A549 treated with AZD9567 at 1 μM for 4 hours (cell line): ENCODE results near the gene OTOP2. TPM values are rescaled to one million over a fixed set of nuclear protein-coding genes. Genes with fewer than 3 reads are reported as not detected.

Experiments
- total RNA-seq: library from RNA; stranded (reverse); fragments of 200-300 nt; extraction: Qiagen RNA extraction; gene quantifications from 5 replicates; pipeline ENCODE4 v1.2.3, GENCODE V29; 2022; ENCODE audit not compliant: insufficient read depth

OTOP2 gene, protein sequence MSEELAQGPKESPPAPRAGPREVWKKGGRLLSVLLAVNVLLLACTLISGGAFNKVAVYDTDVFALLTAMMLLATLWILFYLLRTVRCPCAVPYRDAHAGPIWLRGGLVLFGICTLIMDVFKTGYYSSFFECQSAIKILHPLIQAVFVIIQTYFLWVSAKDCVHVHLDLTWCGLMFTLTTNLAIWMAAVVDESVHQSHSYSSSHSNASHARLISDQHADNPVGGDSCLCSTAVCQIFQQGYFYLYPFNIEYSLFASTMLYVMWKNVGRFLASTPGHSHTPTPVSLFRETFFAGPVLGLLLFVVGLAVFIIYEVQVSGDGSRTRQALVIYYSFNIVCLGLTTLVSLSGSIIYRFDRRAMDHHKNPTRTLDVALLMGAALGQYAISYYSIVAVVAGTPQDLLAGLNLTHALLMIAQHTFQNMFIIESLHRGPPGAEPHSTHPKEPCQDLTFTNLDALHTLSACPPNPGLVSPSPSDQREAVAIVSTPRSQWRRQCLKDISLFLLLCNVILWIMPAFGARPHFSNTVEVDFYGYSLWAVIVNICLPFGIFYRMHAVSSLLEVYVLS
- 0.03 to 0.08 TPM (median 0.06 TPM) in 4 of 5 replicates, not detected in the other for total RNA-seq

DNA sequence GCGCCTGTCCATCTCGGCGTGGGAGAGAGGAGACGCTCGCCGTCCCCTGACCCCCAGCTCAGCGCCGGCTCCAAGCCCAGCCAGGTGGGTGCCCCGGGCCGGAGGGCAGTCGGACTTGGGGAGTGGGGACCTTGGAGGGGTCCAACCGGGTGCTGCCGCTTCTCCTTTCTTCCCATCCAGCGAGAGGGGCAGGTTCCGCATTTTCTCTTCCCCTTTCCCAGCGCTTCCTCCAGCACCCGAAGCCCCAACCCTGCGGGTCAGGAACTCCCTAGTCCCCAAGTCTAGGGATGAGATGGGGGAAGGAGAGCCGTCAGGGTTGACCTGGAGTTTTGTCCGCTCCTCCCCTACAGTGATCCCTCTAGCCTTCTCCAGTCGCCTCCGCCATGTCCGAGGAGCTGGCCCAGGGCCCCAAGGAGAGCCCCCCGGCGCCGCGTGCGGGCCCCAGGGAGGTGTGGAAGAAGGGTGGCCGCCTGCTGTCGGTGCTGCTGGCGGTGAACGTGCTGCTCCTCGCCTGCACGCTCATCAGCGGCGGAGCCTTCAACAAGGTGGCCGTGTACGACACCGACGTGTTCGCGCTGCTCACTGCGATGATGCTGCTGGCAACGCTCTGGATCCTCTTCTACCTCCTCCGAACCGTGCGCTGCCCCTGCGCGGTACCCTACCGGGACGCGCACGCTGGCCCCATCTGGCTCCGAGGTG is at the start of gene OTOP2:
Gene OTOP2, plus strand, starts transcription at position 24 of the 699 bp plus-strand sequence. Its CDS starts 360 bp downstream, at position 384.

DNA sequence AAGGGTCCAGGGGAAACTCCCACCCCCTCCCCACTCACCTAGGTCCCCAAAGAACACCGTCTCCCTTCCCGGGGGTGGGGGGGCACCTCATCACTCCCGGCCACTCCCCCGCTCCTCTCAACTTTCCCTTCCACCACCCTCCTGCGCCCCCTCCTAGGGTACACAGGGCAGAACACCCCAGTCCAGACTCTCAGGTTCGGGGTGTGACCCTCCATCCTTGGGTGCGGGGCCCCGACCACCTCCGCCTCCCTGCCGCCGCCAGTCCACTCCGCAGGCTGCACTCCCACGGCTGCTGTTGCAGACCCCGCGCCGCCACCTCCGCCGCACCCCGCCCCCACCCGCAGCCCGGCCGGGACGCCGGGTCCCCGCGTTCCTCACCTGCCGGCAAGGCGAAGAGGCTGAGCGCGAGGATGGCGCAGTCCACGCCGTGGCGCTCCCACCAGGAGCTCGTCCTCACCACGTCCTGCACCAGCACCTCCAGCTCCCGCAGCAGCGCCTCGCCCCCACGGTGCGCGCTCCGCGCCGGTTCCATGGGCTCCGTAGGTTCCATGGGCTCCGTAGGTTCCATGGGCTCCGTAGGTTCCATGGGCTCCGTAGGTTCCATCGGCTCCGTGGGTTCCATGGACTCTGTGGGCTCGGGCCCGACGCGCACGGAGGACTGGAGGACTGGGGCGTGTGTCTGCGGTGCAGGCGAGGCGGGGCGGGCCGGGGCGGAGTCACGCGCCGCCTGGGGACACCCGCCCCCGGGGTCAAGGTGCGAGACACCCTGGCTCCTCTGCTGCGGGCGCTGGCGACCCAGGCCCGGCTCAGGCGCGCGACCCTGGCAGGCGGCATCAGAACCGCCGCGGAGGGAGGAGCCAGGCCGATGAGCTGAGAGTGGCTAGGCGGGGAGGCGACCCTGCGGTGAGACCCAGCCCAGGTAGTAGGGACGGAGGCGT is 30.8 kb upstream of the OTOP2 start, which contains the start of gene FADS6:
Gene FADS6, minus strand, starts transcription at position 660 of the 938 bp plus-strand sequence. Its CDS starts 38 bp downstream, at position 622.

DNA sequence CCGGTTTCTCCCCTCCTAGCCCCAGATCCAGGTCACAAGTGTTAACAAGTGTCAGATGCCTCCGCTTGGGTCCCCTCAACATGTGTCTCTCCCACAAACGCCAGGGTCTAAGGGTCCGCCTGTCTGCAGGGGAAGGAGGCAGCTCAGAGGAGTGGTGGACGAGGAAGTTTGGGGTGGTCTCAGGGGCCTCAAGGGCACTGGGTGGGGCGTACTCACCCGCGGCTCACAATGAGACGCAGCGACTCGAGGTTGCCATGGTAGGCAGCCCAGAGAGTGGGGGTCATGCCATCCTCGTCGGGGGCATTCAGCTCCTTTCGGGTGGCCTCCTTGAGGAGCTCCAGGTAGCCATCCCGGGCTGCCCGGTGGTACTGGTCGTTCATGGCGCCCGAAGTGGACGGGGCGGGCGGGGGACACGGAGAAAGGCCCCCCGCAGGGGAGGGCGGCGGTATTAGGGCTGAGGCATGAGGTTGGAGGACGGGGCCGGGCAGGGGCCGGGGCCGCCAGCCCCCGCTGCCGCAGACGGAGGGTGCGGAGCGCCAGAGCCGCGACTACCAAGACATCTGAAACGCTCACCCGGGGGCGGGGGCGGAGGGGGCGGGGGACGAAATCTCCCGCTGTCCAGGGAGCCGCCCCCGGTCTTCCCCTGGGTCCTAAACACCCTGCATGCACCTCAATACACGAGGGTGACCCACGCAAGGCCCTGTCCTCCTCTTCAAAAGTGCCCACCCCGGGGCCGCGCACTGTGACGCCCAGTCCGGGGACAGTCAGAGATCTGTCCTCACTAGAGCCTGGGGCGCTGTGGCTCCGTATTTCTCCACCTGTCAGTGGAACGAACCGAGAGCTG is 1.2 kb upstream of the OTOP2 start, which contains the start of gene USH1G:
Gene USH1G, minus strand, starts transcription at position 562 of the 844 bp plus-strand sequence. Its CDS starts 182 bp downstream, at position 380.

DNA sequence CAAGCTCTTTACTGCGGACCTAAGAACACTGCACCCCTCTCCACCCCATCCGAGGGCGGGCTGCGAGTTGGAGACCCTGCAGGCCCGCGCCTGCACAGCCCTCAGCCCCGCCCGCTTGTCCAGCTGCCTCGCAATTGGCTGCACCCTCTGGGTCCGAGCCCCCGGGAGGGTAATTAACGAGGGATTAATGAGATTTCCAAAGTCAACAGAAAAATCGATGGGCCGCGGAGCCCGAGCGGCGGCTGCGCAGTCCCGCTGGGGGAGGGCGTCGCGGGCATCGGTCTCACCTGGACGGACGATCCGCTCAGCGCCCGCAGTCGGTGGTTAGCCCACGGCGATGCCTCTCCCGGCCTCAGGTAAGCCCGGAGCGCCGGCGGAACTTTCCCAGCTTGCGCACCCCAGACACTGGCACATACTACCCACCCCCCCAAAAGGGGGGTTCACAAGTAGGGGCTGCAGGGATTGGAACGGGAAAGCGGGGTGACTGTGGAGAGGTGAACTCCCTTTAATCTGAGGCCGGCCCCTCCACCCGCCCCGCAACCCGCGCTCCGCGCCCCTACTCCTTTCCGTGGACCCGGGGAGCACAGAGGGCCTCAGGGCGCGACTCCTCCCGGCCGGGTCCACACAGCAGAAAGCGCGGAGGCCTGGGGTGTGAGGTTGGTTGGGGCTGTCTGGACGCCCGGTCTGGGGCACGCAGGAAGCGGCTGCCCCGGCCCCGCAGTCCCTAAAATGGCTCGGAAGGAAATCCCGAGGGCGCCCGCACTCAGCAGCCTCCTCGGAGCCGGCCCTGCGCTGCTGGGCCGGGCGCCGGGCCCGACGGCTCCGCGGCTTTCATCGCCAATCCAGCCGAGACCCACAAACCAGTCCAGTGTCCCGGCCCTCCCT is 11.8 kb downstream of the OTOP2 start, which contains the start of gene OTOP3:
Gene OTOP3, plus strand, starts transcription at position 314 of the 885 bp plus-strand sequence. Its CDS starts 24 bp downstream, at position 338.

DNA sequence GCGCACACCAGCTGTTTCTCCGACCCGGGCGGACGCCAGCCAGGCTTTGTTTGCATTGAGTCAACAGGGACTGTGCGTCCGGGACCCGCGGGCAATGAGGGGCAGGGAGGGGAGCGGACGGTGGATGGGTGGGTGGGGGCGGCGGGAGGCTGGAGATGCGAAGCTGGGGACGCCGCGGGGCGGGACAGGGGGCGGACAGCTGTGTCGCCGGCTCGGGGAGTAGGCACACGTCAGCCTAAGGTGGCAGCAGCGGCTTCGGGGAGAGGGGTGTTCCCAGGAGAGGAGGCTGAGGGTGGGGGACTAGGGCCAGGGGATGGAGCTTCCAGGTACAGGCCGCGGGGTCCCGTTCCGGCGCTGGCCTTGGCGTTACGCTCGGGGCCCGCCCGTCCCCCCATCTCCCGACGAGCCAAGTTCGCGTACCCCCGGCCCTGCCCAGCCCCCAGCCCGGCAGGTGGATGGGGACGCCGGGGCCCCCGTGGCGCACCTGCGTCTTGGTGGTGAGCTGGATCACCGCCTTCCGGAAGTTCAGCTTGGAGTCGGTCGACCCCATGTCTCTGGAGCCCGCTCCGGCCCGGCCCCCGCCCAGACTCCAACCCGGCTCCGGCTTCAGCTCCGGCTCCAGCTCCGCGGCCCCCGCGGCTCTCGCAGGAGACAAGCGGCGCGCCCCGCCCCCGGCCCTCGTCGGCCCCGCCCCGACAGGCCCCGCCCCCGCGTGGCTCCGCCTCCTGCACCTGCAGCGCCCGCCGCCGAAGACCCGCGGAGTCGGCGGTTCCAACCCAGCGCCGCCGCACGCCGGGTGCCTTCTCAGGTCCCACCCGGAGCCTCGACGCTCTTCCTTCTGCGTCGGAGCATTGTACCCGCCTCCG is 48.3 kb downstream of the OTOP2 start, which contains the start of gene HID1:
Gene HID1, minus strand, starts transcription at position 653 of the 866 bp plus-strand sequence. Its CDS starts 103 bp downstream, at position 550.

Other genes with a start within 250 kb of the OTOP2 start
- gene CD300LF, start 211.3 kb upstream of the OTOP2 start, total RNA-seq: not detected in 5 replicates
- gene RAB37, start 187.0 kb upstream of the OTOP2 start, total RNA-seq: 0.79 to 1.5 TPM (median 1.1 TPM) in 4 of 5 replicates, not detected in the other
- gene NHERF1, start 175.6 kb upstream of the OTOP2 start, total RNA-seq: 46.1 to 57.7 TPM (median 49.1 TPM) in 5 replicates
- gene NAT9, start 147.9 kb upstream of the OTOP2 start, total RNA-seq: 53.1 to 62.5 TPM (median 56.5 TPM) in 5 replicates
- 0.16 to 0.53 TPM (median 0.23 TPM) in 4 of 5 replicates, not detected in the other for gene GRIN2C, start 64.4 kb upstream of the OTOP2 start, total RNA-seq
- 49.1 to 79.5 TPM (median 65.5 TPM) in 5 replicates for gene FDXR, start 51.3 kb upstream of the OTOP2 start, total RNA-seq
- 0.03 to 0.15 TPM (median 0.06 TPM) in 3 of 5 replicates, not detected in the others for gene FADS6, start 30.6 kb upstream of the OTOP2 start, total RNA-seq
- 0.06 to 0.09 TPM (median 0.06 TPM) in 4 of 5 replicates, not detected in the other for gene USH1G, start 1.0 kb upstream of the OTOP2 start, total RNA-seq
- gene OTOP3, start 11.6 kb downstream of the OTOP2 start, total RNA-seq: not detected in 5 replicates
- gene HID1, start 48.5 kb downstream of the OTOP2 start, total RNA-seq: 11.9 to 17.0 TPM (median 12.3 TPM) in 5 replicates
- 68.1 to 71.3 TPM (median 68.8 TPM) in 5 replicates for gene CDR2L, start 63.4 kb downstream of the OTOP2 start, total RNA-seq
- 63.6 to 85.7 TPM (median 80.7 TPM) in 5 replicates for gene MRPL58, start 88.4 kb downstream of the OTOP2 start, total RNA-seq
- gene ATP5PD, start 122.7 kb downstream of the OTOP2 start, total RNA-seq: 490 to 552 TPM (median 514 TPM) in 5 replicates
- gene KCTD2, start 123.0 kb downstream of the OTOP2 start, total RNA-seq: 30.8 to 35.2 TPM (median 31.4 TPM) in 5 replicates
- gene SLC16A5, start 163.7 kb downstream of the OTOP2 start, total RNA-seq: 21.2 to 29.7 TPM (median 29.1 TPM) in 5 replicates
- gene ARMC7, start 185.7 kb downstream of the OTOP2 start, total RNA-seq: 16.3 to 18.8 TPM (median 16.8 TPM) in 5 replicates
- 61.9 to 137 TPM (median 123 TPM) in 5 replicates for gene NT5C, start 207.5 kb downstream of the OTOP2 start, total RNA-seq
- 760 to 817 TPM (median 790 TPM) in 5 replicates for gene JPT1, start 230.2 kb downstream of the OTOP2 start, total RNA-seq